BLaER1 treated with 17β-estradiol and CSF1 and Interleukin-3, amounts not matched to agents 10 nM and 100 nM (cell line): Measurements from ENCODE around the gene NOSTRIN.

Experiments
- H3K27ac ChIP-seq, 11 experiments: shearing (Covaris generic); formaldehyde crosslinking; 2 replicates each; pipeline ENCODE4 v1.8.1; 2022
- H3K27me3 ChIP-seq, 11 experiments: shearing (Covaris generic); formaldehyde crosslinking; 2 replicates each; pipeline ENCODE4 v1.8.1; 2022
- H3K36me3 ChIP-seq, 11 experiments: shearing (Covaris generic); formaldehyde crosslinking; 2 replicates each; pipeline ENCODE4 v1.8.1; 2022
- H3K4me1 ChIP-seq, 10 experiments: shearing (Covaris generic); formaldehyde crosslinking; 2 replicates each; pipeline ENCODE4 v1.8.1; 2022
- H3K4me2 ChIP-seq, 11 experiments: shearing (Covaris generic); formaldehyde crosslinking; 2 replicates each; pipeline ENCODE4 v1.8.1; 2022
- H3K4me3 ChIP-seq, 10 experiments: shearing (Covaris generic); formaldehyde crosslinking; 2 replicates each; pipeline ENCODE4 v1.8.1; 2022
- H3K9ac ChIP-seq, 11 experiments: shearing (Covaris generic); formaldehyde crosslinking; 2 replicates each; pipeline ENCODE4 v1.8.1; 2022
- H3K9me3 ChIP-seq, 11 experiments: shearing (Covaris generic); formaldehyde crosslinking; replicated peaks in 1 of 11; 2 replicates each; pipeline ENCODE4 v1.8.1; 2022
- H4K20me1 ChIP-seq, 11 experiments: shearing (Covaris generic); formaldehyde crosslinking; 2 replicates each; pipeline ENCODE4 v1.8.1; 2022
- Cebpa-rat ChIP-seq, 11 experiments: shearing (Covaris generic); IDR thresholded peaks; 2 replicates each; pipeline ENCODE4 v1.8.1; 2022

Gene NOSTRIN

DNA sequence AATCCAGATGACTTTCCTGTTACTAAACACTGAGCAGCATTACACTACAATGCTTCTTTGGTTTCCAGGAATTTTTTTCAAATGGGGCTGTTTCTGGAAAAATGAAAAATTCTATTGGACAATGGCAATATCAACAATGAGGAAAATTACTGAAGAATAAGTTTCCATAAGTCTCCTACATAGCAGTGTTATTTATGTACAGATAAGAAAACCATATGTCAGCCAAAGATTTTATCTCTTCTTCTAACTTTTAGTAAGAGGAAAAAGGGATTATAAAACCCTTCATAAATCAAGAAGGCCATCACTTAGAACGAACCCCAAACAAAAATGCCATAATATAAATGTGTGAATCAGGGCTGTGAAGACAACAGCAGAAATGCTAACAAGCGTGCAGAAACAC is 31.6 kb upstream of the NOSTRIN start:
- no peaks in the 10 kb centered on the region for H3K27me3 ChIP-seq
- H3K4me1 ChIP-seq = peaks cover 0 to 4% (median 0%) of the 10 kb centered on the region in 10 experiments; a peak in 1 of 20 replicates
- H4K20me1 ChIP-seq = no peaks in the 10 kb centered on the region
- no peak overlapping the region for H3K27ac ChIP-seq
- peaks cover 0 to 10% (median 0%) of the 10 kb centered on the region in 11 experiments; a peak in 2 of 22 replicates for H3K9me3 ChIP-seq
- H3K9ac ChIP-seq = no peak overlapping the region
- peaks cover 61 to 99% (median 83%) of the 10 kb centered on the region in 11 experiments for H3K36me3 ChIP-seq
- H3K4me3 ChIP-seq = no peak overlapping the region
- no peak for TF ChIP-seq Cebpa-rat (IDR thresholded peaks at IDR 0.05)
- no peak overlapping the region for H3K4me2 ChIP-seq

DNA sequence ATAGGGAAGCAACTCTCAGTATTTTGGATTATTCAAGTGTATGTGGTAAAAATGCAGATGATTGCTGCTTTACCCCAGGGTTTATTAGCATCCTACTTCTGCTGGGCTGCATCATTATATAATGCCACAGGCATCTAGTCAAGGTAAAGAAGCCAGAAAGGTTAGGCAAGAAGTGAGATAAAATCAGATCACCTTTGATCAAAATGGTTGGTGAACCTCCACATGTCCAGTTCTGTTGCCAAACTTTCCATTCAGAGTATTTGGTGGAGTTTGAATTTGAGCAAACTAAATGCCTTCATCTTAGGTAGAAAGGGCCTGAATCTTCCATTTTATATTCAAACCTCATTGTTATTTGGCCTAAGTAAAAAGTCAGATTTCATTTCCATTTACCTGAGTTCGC is 29.7 kb upstream of the NOSTRIN start:
- Histone ChIP-seq H3K9ac (no peak overlapping the region), H3K4me2 (no peak overlapping the region), H3K4me1 (0 out of 20 replicates have a peak, but pooled peaks cover 0 to under 1% (median 0%) of the 10 kb centered on the region in 10 experiments), H3K36me3 (peaks cover 50 to 85% (median 71%) of the 10 kb centered on the region in 11 experiments), H3K9me3 (peaks cover 0 to 8% (median 0%) of the 10 kb centered on the region in 11 experiments; a peak in 2 of 22 replicates), H3K27me3 (no peaks in the 10 kb centered on the region), H3K4me3 (no peak overlapping the region), H4K20me1 (no peaks in the 10 kb centered on the region), H3K27ac (no peak overlapping the region)
- no peak for TF ChIP-seq Cebpa-rat (IDR thresholded peaks at IDR 0.05)

DNA sequence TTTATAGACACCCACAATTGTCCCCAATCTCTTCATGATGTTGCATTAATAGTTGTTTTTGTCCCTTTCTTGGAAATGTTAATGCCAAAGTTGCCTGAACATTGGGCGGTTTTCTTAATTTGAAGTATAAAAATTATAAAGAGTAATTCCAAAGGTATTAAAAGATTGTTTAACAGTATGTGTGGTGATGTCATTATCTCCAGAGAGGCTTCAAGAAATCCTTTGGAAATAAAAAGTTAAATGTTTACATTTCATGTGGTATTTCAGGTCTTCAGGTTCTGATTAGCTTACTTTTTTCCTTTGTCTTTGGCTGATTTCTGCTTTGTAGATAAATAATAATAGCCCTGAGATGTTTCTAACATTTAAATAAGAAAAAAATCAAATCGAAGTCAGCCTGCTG is 29.3 kb upstream of the NOSTRIN start:
- H3K27me3 ChIP-seq = no peaks in the 10 kb centered on the region
- no peak for TF ChIP-seq Cebpa-rat (IDR thresholded peaks at IDR 0.05)
- H4K20me1 ChIP-seq = no peaks in the 10 kb centered on the region
- H3K4me2 ChIP-seq = no peak overlapping the region
- H3K36me3 ChIP-seq = peaks cover 46 to 81% (median 67%) of the 10 kb centered on the region in 11 experiments
- H3K4me3 ChIP-seq = no peak overlapping the region
- peaks cover 0 to 6% (median 0%) of the 10 kb centered on the region in 11 experiments; a peak in 1 of 22 replicates for H3K9me3 ChIP-seq
- H3K9ac ChIP-seq = no peak overlapping the region
- no peak overlapping the region for H3K27ac ChIP-seq
- H3K4me1 ChIP-seq = no peaks in the 10 kb centered on the region

DNA sequence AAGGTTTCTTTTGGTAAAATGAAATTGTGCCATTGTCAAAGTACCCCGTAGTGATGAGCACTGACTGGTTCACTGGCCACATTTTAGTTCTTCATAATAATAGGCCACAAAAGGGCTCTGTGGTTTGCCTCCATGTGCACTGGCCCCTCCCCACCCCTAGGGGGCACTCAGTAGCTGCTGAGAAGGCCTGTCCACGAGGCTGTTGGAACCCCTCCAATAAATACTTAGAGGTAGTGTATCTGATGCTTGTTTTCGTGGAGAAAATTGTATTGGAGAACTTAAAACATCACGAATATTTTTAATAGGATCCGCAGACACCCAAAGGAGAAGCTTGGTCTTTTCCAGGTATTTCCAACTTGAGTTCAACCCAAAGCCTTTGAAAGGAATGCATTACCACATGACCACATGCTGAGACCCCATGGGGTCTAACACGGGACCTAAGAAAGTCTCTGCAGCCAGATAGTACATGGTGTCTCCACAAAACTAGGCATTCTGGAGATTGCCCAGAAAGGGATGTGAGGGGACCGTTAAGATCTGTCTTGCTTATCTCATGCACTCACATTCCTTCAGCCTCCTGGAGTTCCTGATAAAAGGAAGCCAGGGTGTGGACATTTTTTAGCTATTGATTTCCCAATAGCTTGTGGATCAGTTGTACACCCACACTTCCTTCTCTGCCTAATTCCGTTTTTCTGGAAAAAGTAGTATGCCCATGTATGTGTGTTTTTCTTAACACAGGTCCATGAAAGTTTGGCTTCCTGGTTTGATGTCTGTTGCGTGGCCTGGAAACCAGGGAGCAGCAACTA is 28.5 kb upstream of the NOSTRIN start:
- Histone ChIP-seq H3K9ac (no peak overlapping the region), H3K36me3 (peaks cover 38 to 73% (median 59%) of the 10 kb centered on the region in 11 experiments), H4K20me1 (no peaks in the 10 kb centered on the region), H3K27ac (no peak overlapping the region), H3K4me3 (no peak overlapping the region), H3K9me3 (no peaks in the 10 kb centered on the region), H3K4me2 (no peak overlapping the region), H3K4me1 (no peaks in the 10 kb centered on the region), H3K27me3 (no peaks in the 10 kb centered on the region)
- no peak for TF ChIP-seq Cebpa-rat (IDR thresholded peaks at IDR 0.05)

DNA sequence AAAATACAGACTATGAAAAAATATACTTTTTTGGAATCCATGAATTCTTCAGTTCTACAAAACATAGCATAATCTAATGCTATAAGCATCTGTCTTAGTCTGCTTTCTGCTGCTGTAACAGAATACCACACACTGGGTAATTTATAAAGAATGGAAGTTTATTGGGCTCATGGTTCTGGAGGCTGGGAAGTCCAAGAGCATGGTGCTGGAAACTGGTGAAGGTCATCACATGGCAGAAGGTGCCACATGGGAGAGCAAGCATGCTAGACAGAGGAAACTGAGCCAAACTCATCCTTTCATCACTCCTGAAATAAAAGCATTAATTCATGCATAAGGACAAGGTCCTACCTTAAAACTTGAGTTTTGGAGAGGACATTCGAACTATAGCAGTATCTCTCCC is 26.6 kb upstream of the NOSTRIN start:
- no peak for TF ChIP-seq Cebpa-rat (IDR thresholded peaks at IDR 0.05)
- Histone ChIP-seq H3K9me3 (no peaks in the 10 kb centered on the region), H3K36me3 (peaks cover 26 to 54% (median 40%) of the 10 kb centered on the region in 11 experiments; a peak in 21 of 22 replicates), H4K20me1 (no peaks in the 10 kb centered on the region), H3K27ac (no peak overlapping the region), H3K9ac (no peak overlapping the region), H3K4me1 (no peaks in the 10 kb centered on the region), H3K4me3 (no peak overlapping the region), H3K4me2 (no peak overlapping the region), H3K27me3 (no peaks in the 10 kb centered on the region)

DNA sequence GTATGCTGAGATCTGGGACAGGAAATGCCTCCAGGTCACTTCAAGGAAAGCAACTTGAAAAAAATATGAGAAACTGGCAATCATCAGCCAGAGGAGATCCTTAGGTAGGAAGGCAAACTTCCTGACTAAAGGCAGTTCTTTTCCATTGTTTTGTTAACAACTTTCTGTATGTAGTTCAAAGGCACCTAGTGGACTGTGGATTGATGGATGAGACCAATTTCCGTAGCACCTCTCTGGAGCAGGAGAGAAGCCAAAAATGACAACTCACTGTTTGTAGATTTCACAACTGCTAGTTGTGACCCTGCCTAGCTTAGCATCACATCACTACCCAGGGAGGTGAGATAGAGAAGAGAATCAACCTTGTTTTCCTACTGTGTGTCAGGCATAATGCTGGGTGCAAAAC is 21.8 kb upstream of the NOSTRIN start:
- H3K27me3 ChIP-seq = no peaks in the 10 kb centered on the region
- H3K36me3 ChIP-seq = peaks cover 0 to 10% (median 6%) of the 10 kb centered on the region in 11 experiments; a peak in 4 of 22 replicates
- H3K27ac ChIP-seq = no peak overlapping the region
- no peak overlapping the region for H3K4me3 ChIP-seq
- H3K4me2 ChIP-seq = no peak overlapping the region
- H3K4me1 ChIP-seq = no peaks in the 10 kb centered on the region
- H3K9ac ChIP-seq = no peak overlapping the region
- TF ChIP-seq Cebpa-rat (IDR thresholded peaks at IDR 0.05) = no peak
- H3K9me3 ChIP-seq = no peaks in the 10 kb centered on the region
- H4K20me1 ChIP-seq = no peaks in the 10 kb centered on the region

DNA sequence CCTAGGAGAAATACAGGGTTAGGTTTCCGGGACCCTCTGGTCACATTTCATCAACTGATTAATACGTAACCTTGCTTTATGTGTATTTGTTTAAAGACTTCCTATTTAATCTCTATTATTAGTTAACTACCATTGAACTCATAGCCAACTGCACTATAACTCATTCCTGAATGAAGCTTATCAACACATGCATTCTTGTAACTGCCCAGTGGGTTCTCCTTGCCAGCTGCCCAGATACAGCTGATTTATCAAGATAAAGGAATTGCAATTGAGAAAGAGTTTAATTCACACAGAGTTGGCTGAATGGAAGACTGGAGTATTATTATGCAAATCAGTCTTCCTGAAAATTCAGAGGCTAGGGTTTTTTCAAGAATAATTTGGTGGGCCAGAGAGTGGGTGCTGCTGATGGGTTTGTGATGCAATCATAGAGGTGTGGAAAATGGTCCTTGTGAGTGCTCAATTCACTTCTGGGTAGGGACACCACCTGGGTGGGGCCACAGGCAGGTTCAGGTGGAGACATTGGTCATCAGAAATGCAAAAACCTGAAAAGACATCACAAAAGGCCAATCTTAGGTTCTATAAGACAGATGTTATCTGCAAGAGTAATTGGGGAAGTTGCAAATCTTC is 21.1 kb upstream of the NOSTRIN start:
- H3K27me3 ChIP-seq = no peaks in the 10 kb centered on the region
- no peaks in the 10 kb centered on the region for H3K9me3 ChIP-seq
- H3K27ac ChIP-seq = no peak overlapping the region
- TF ChIP-seq Cebpa-rat (IDR thresholded peaks at IDR 0.05) = no peak
- no peak overlapping the region for H3K4me2 ChIP-seq
- H3K4me1 ChIP-seq = no peaks in the 10 kb centered on the region
- no peaks in the 10 kb centered on the region for H4K20me1 ChIP-seq
- H3K9ac ChIP-seq = no peak overlapping the region
- H3K36me3 ChIP-seq = peaks cover 0 to 10% (median 0%) of the 10 kb centered on the region in 11 experiments; a peak in 2 of 22 replicates
- no peak overlapping the region for H3K4me3 ChIP-seq

DNA sequence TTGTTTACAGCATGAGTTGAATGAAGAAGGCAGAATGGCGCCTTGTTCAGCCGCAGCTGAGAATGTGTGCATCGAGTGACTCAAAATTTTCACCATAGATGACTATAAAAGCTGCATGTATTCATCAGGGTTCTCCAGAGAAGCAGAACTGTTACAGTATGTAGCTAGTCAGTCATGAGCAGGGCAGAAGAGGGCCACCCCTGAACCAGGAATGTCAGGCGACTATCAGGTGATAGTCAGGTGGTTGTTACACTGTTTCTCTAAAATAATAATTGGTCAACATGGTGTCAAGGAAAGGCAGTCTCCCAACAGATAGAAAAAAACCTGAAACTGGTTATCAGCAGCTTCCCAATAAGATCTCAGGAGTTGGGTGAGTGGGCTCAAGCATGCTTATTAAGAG is 20.2 kb upstream of the NOSTRIN start:
- TF ChIP-seq Cebpa-rat (IDR thresholded peaks at IDR 0.05) = no peak
- Histone ChIP-seq H3K36me3 (0 out of 22 replicates have a peak, but pooled peaks cover 0 to 3% (median 0%) of the 10 kb centered on the region in 11 experiments), H3K4me2 (no peak overlapping the region), H3K9me3 (no peaks in the 10 kb centered on the region), H4K20me1 (no peaks in the 10 kb centered on the region), H3K27ac (no peak overlapping the region), H3K4me1 (no peaks in the 10 kb centered on the region), H3K9ac (no peak overlapping the region), H3K4me3 (no peak overlapping the region), H3K27me3 (no peaks in the 10 kb centered on the region)

DNA sequence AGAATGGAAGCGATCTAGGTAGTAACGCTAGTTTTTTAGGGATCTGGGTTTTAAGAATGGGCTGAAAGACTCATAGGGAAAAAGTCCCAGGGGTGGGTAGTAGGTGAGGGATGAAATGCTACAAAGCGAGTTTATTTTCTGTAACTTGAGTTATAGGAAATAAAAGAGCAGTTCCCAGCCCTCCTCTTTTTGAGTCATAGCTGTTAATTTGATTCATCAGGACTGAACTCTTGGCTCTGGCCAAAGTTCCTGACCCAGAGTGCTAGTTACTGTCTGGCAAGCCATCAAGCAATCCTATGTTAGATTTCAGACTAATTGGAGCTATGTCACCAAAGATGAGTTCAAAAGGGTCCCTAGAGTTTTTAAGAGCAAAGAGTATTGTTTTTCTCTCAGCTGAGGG is 17.4 kb upstream of the NOSTRIN start:
- no peaks in the 10 kb centered on the region for H3K9me3 ChIP-seq
- no peak overlapping the region for H3K4me2 ChIP-seq
- no peaks in the 10 kb centered on the region for H3K4me1 ChIP-seq
- no peak overlapping the region for H3K27ac ChIP-seq
- H4K20me1 ChIP-seq = no peaks in the 10 kb centered on the region
- H3K4me3 ChIP-seq = no peak overlapping the region
- TF ChIP-seq Cebpa-rat (IDR thresholded peaks at IDR 0.05) = no peak
- no peaks in the 10 kb centered on the region for H3K36me3 ChIP-seq
- H3K27me3 ChIP-seq = no peaks in the 10 kb centered on the region
- no peak overlapping the region for H3K9ac ChIP-seq
